Heart right ventricle (tissue), 16 donors: ENCODE results near the gene BPHL. TPM values are rescaled to one million over a fixed set of nuclear protein-coding genes. Genes with fewer than 3 reads are reported as not detected.
"Not testable (repeated sequence)": the region's sequence is repeated elsewhere in the genome, so short reads cannot be mapped to it uniquely, and the experiment has no call there.

Experiments
- ATAC-seq, 8 donors: fragments of 200-7000 bp; cut with Tn5 transposase; one replicate each; pipeline ENCODE4 v1.9.1; 2020; ENCODE audit warnings: mild to moderate bottlenecking in 8 of 8, moderate library complexity in 8 of 8, moderate number of reproducible peaks in 1 of 8
- DNase-seq, 2 donors: peaks; one replicate each; pipeline ENCODE4 v3.0.0-alpha.2; 2020
- H3K27ac ChIP-seq, 10 donors: fragments of 200-600 bp; sonication (generic) in 2 of 10; one replicate each; pipeline versions ENCODE4 v1.5.0 to v1.8.0; 2020 to 2022; ENCODE audit warnings: mild to moderate bottlenecking in 3 of 10
- H3K27me3 ChIP-seq, 7 donors: fragments of 200-600 bp; one replicate each; pipeline ENCODE4 v1.8.0; 2021 to 2022; ENCODE audit warnings: mild to moderate bottlenecking in 2 of 7
- H3K36me3 ChIP-seq, 9 donors: fragments of 200-600 bp; sonication (generic) in 1 of 9; one replicate each; pipeline versions ENCODE4 v1.5.0 to v1.8.0; 2020 to 2022; ENCODE audit warnings: mild to moderate bottlenecking in 2 of 9
- H3K4me1 ChIP-seq, 9 donors: fragments of 200-600 bp; sonication (generic) in 1 of 9; one replicate each; pipeline versions ENCODE4 v1.5.0 to v1.8.0; 2020 to 2022; ENCODE audit warnings: mild to moderate bottlenecking in 4 of 9
- H3K4me3 ChIP-seq, 10 donors: fragments of 200-600 bp; sonication (generic) in 2 of 10; one replicate each; pipeline versions ENCODE4 v1.5.0 to v1.8.0; 2020 to 2022; ENCODE audit warnings: mild to moderate bottlenecking in 7 of 10, moderate library complexity in 2 of 10
- H3K9me3 ChIP-seq, 11 donors: fragments of 200-600 bp in 10 of 11; sonication (generic) in 2 of 11; one replicate each; pipeline versions ENCODE4 v1.5.0 to v1.8.0; 2013 to 2022; ENCODE audit warnings: mild to moderate bottlenecking in 2 of 11, control low read depth in 1 of 11, moderate library complexity in 1 of 11
- WGBS, 2 donors: extraction: QIAGEN DNeasy Blood & Tissue Kit; methylation state at CpG; one replicate each; pipeline ENCODE4 v1.1.7; 2013; ENCODE audit warnings: inconsistent platforms in 1 of 2; 5-methylcytosine and 5-hydroxymethylcytosine counted together
- intact Hi-C, 10 donors: fragments of 100-400 bp; cut with DNase I; formaldehyde crosslinking; loops; one replicate each; pipeline versions ENCODE4 v1.11.1 to v1.14.2; 2022
- polyA plus RNA-seq, 2 donors: library from polyadenylated mRNA; stranded (reverse); fragments of 200-250 nt; gene quantifications; one replicate each; pipeline ENCODE4 v1.2.3, GENCODE V29; 2013
- total RNA-seq, 10 donors: library from RNA; stranded (reverse); fragmentation: NEBNext Ultra II Directional in 3 of 10; extraction: Animal tissue kit (Norgen Biotek cat#: 25700) in 3 of 10; gene quantifications; one replicate each; pipeline versions ENCODE4 v1.2.1 to v1.2.4, GENCODE V29; 2021 to 2023
- TF ChIP-seq, protein P1 (sequence below), 9 donors: fragments of 200-600 bp; sonication (generic) in 2 of 9; IDR thresholded peaks; one replicate each; pipeline versions ENCODE4 v1.5.0 to v1.8.0; 2021 to 2022; ENCODE audit warnings: antibody characterized with exemption in 9 of 9, mild to moderate bottlenecking in 5 of 9, moderate library complexity in 1 of 9
- donor health status: Arrhythmogenic right ventricular cardiomyopathy.
- donor health status: ischemic (EF 13 %, LVEDD 7.1; RV severe dilation, severe dysfunction).
- donor health status: healthy with polysubstance abuse.
- donor health status: DM: no; HTN: yes; CAD: no.
- donor health status: DM: no; HTN: no; CAD: no.
- donor health status: ischemic (EF 25% LVEDD 6.9; RV normal size, moderate dysfunction).
- donor health status: ischemic (EF 25% LVEDD 5.7; RV mildly dilated, moderate dysfunction).
- donor health status: healthy.
- donor health status: DM: yes; HTN: yes; CAD: no.
- donor health status: Ischemic cardiomyopathy.
- donor health status: ischemic (EF 35%, LVEDD 5.7; RV mildly dilated, moderate dysfunction).
- donor health status: nonischemic (EF 11% LVEDD 7.7; RV severe dilation, severe dysfunction).
- donor health status: DM: yes; HTN: yes; CAD: no.
- donor health status: PGD.
- donor health status: ischemic (EF 29% LVEDD 5.4; RV normal size, mild dysfunction).
- donor health status: nonischemic (EF 23%, LVEDD 6.1; RV moderate dilation, normal function).

Gene BPHL
- total and polyA plus RNA-seq, 12 donors = 5.3 to 44.4 (median 21.0) TPM

- H3K4me1 ChIP-seq = peaks cover 0 to 11% (median 0%) of the 10 kb centered on the region in 9 donors
- H3K27me3 ChIP-seq = no peaks in the 10 kb centered on the region
- ATAC-seq (no peak), DNase-seq (no peak)
- H3K4me3 ChIP-seq = no peak overlapping the region
- peaks cover 0 to 4% (median 0%) of the 10 kb centered on the region in 11 donors for H3K9me3 ChIP-seq
- H3K36me3 ChIP-seq = peaks cover 0 to 54% (median 7%) of the 10 kb centered on the region in 9 donors
- TF ChIP-seq, protein P1, sequence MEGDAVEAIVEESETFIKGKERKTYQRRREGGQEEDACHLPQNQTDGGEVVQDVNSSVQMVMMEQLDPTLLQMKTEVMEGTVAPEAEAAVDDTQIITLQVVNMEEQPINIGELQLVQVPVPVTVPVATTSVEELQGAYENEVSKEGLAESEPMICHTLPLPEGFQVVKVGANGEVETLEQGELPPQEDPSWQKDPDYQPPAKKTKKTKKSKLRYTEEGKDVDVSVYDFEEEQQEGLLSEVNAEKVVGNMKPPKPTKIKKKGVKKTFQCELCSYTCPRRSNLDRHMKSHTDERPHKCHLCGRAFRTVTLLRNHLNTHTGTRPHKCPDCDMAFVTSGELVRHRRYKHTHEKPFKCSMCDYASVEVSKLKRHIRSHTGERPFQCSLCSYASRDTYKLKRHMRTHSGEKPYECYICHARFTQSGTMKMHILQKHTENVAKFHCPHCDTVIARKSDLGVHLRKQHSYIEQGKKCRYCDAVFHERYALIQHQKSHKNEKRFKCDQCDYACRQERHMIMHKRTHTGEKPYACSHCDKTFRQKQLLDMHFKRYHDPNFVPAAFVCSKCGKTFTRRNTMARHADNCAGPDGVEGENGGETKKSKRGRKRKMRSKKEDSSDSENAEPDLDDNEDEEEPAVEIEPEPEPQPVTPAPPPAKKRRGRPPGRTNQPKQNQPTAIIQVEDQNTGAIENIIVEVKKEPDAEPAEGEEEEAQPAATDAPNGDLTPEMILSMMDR (IDR thresholded peaks at IDR 0.05) = no peak
- WGBS, 2 donors = 95% methylated on average over 3 of the region's 3 CpGs
- no peak overlapping the region for H3K27ac ChIP-seq
- intact Hi-C loops = no loop called here
Measured at GRCh38 chr6:3152689-3153088, 34.2 kb downstream of the BPHL start.

- not testable (repeated sequence) for H3K9me3 ChIP-seq, H3K27ac ChIP-seq, H3K27me3 ChIP-seq, DNase-seq, H3K4me3 ChIP-seq
- peak in 2 of 8 donors; percentile 5 to 31 for ATAC-seq
- Histone ChIP-seq H3K4me1 (peaks cover 0 to 22% (median 0%) of the 10 kb centered on the region in 9 donors), H3K36me3 (peaks cover 0 to 29% (median 7%) of the 10 kb centered on the region in 9 donors)
- intact Hi-C loops = loop anchor here in 1 of 10 donors (5.0 kb wide), 1 partner anchor 97 kb away; no protein-coding TSS in a partner anchor
- WGBS, 2 donors = 54 to 66% methylated on average over 6 of the region's 6 CpGs
Measured at GRCh38 chr6:3155416-3155815, 36.9 kb downstream of the BPHL start.

GRCh38 chr6:3156184-3157130 is 37.9 kb downstream of the BPHL start:
- H3K27ac ChIP-seq = peak overlapping the region in 9 of 10 donors; percentile 98 to 100 (median 99)
- peak in 7 of 8 donors; percentile 1 to 37 (median 12) for ATAC-seq
- not testable (repeated sequence) for DNase-seq, H3K27me3 ChIP-seq, H3K9me3 ChIP-seq
- H3K4me3 ChIP-seq = peak overlapping the region; percentile 81 to 98 (median 88)
- 6 to 9% methylated on average over 28 of the region's 32 CpGs for WGBS, 2 donors
- peaks cover 0 to 29% (median 7%) of the 10 kb centered on the region in 9 donors for H3K36me3 ChIP-seq
- H3K4me1 ChIP-seq = peaks cover 0 to 30% (median 0%) of the 10 kb centered on the region in 9 donors
- intact Hi-C loops = loop anchor here in 2 of 10 donors (2.0 to 5.0 kb wide), 2 partner anchors 30 to 96 kb away; no protein-coding TSS in a partner anchor

- ATAC-seq (peak; percentile 87 to 95 (median 92)), DNase-seq (peak; percentile 84 to 90)
- Histone ChIP-seq H3K9me3 (no peaks in the 10 kb centered on the region), H3K27ac (peak within 1 kb of the TSS; percentile 93 to 100 (median 99)), H3K4me3 (peak within 1 kb of the TSS; percentile 81 to 98 (median 88)), H3K27me3 (no peaks in the 10 kb centered on the region), H3K36me3 (peaks cover 0 to 25% (median 6%) of the 10 kb centered on the region in 9 donors), H3K4me1 (peaks cover 0 to 35% (median 0%) of the 10 kb centered on the region in 9 donors)
- TF ChIP-seq, protein P1 (IDR thresholded peaks at IDR 0.05) = peak in 8 of 9 donors; percentile 34 to 83 (median 67)
- intact Hi-C loops = loop anchor here in 2 of 10 donors (2.0 to 5.0 kb wide), 2 partner anchors 31 to 95 kb away; no protein-coding TSS in a partner anchor
- 0 to 1% methylated on average over 63 to 94 of the region's 95 CpGs for WGBS, 2 donors
Measured at GRCh38 chr6:3157131-3157933, 38.8 kb downstream of the BPHL start, which contains the start of gene TUBB2A. Gene TUBB2A, minus strand, starts transcription at chr6:3157544. Its CDS starts 81 bp downstream, at chr6:3157463.
